Stomach (tissue), 9 donors: ENCODE data around the gene PRR23E. TPM values are rescaled to one million over a fixed set of nuclear protein-coding genes. Genes with fewer than 3 reads are reported as not detected.

Experiments
- DNase-seq, 2 donors: peaks; one replicate each; pipeline versions ENCODE4 v3.0.0 to v3.0.0-alpha.2; 2013 to 2019
- H3K27ac ChIP-seq, 5 donors: fragments of 200-600 bp in 4 of 5; sonication (generic) in 4 of 5; one replicate each; pipeline ENCODE4 v1.5.1; 2013 to 2019; ENCODE audit warnings: mild to moderate bottlenecking in 1 of 5, moderate library complexity in 1 of 5
- H3K27me3 ChIP-seq, 3 donors: fragments of 200-600 bp; sonication (generic); one replicate each; pipeline ENCODE4 v1.5.1; 2017 to 2019; ENCODE audit warnings: mixed run types in 1 of 3
- H3K36me3 ChIP-seq, 4 donors: fragments of 200-600 bp; sonication (generic); 1 replicate in 3 of 4; 2 replicates in 1 of 4; pipeline ENCODE4 v1.5.1; 2016 to 2019
- H3K4me1 ChIP-seq, 4 donors: fragments of 200-600 bp; sonication (generic); one replicate each; pipeline ENCODE4 v1.5.1; 2016 to 2019
- H3K4me3 ChIP-seq, 4 donors: fragments of 200-600 bp; sonication (generic) in 3 of 4; one replicate each; pipeline ENCODE4 v1.5.1; 2016 to 2019; ENCODE audit warnings: mild to moderate bottlenecking in 1 of 4
- H3K9me3 ChIP-seq, 4 donors: fragments of 200-600 bp; sonication (generic); one replicate each; pipeline ENCODE4 v1.5.1; 2016 to 2019
- CTCF ChIP-seq, 7 experiments: fragments of 450-650 bp in 4 of 7; fragments of 200-600 bp in 3 of 7; sonication (generic) in 3 of 7; IDR thresholded peaks; one replicate each; pipeline ENCODE4 v1.5.1; 2016 to 2019; ENCODE audit warnings: antibody characterized with exemption in 7 of 7, control low read depth in 2 of 7, mild to moderate bottlenecking in 1 of 7
- EP300 ChIP-seq: sonication (generic); formaldehyde crosslinking; IDR thresholded peaks from one replicate; pipeline ENCODE4 v1.6.1; 2017; ENCODE audit warnings: antibody characterized with exemption
- POLR2A ChIP-seq, 4 donors: fragments of 450-650 bp; IDR thresholded peaks; one replicate each; pipeline ENCODE4 v1.6.1; 2016; ENCODE audit warnings: antibody characterized with exemption in 4 of 4, control low read depth in 2 of 4, mild to moderate bottlenecking in 1 of 4, moderate library complexity in 1 of 4
- POLR2AphosphoS5 ChIP-seq, 3 donors: sonication (generic); formaldehyde crosslinking; IDR thresholded peaks; one replicate each; pipeline ENCODE4 v1.6.1; 2016; ENCODE audit warnings: antibody characterized with exemption in 3 of 3
- WGBS, 5 donors: extraction: QIAGEN DNeasy Blood & Tissue Kit in 3 of 5; methylation state at CpG; one replicate each; pipeline versions ENCODE4 v1.1.5 to v1.1.7; 2013 to 2018; 5-methylcytosine and 5-hydroxymethylcytosine counted together
- intact Hi-C: fragments of 100-400 bp; cut with DNase I; formaldehyde crosslinking; loops from one replicate; pipeline ENCODE4 v1.15.1; 2023; ENCODE audit warnings: low total_unique reads
- polyA plus RNA-seq, 3 donors: library from polyadenylated mRNA; stranded (reverse); fragments of 200-250 nt; gene quantifications; one replicate each; pipeline ENCODE4 v1.2.3, GENCODE V29; 2013
- total RNA-seq, 5 donors: library from RNA; depleted of rRNA; stranded (reverse); fragments of >200 nt; gene quantifications; one replicate each; pipeline versions ENCODE4 v1.1.0 to v1.2.3, GENCODE V29; 2014 to 2016
- donor health status: healthy with polysubstance abuse.
- donor health status: Bipolar disorder and iron deficiency.
- donor health status: healthy.

The PRR23E gene
- total and polyA plus RNA-seq, 8 donors: not detected

GRCh38 chr3:127180859-127181258, 12.1 kb upstream of the PRR23E start:
- no peak for DNase-seq
- H3K27ac ChIP-seq: no peak overlapping the region
- WGBS, 5 donors: 76 to 88% (median 83%) methylated on average over 6 of the region's 6 CpGs

GRCh38 chr3:127182431-127182830, 10.5 kb upstream of the PRR23E start:
- no peak for DNase-seq
- H3K4me3 ChIP-seq: no peak overlapping the region
- H3K36me3 ChIP-seq: no peaks in the 10 kb centered on the region
- no peak overlapping the region for H3K27ac ChIP-seq
- H3K4me1 ChIP-seq: no peaks in the 10 kb centered on the region
- WGBS, 5 donors: 49 to 72% (median 63%) methylated on average over 7 of the region's 7 CpGs
- no peaks in the 10 kb centered on the region for H3K9me3 ChIP-seq
- no peak for TF ChIP-seq POLR2A (IDR thresholded peaks at IDR 0.05)
- no peak for TF ChIP-seq CTCF (IDR thresholded peaks at IDR 0.05)
- TF ChIP-seq POLR2AphosphoS5 (IDR thresholded peaks at IDR 0.05): no peak
- TF ChIP-seq EP300: no peak
- no peaks in the 10 kb centered on the region for H3K27me3 ChIP-seq
- intact Hi-C loops: no loop called here

More at GRCh38 chr3:127180859-127181258, 12.1 kb upstream of the PRR23E start:
- Histone ChIP-seq H3K4me1 (no peaks in the 10 kb centered on the region), H3K4me3 (no peak overlapping the region), H3K9me3 (peaks cover 0 to 5% (median 0%) of the 10 kb centered on the region in 4 donors), H3K27me3 (no peaks in the 10 kb centered on the region), H3K36me3 (no peaks in the 10 kb centered on the region)
- TF ChIP-seq POLR2AphosphoS5 (IDR thresholded peaks at IDR 0.05): no peak
- no peak for TF ChIP-seq CTCF (IDR thresholded peaks at IDR 0.05)
- TF ChIP-seq POLR2A (IDR thresholded peaks at IDR 0.05): no peak
- no peak for TF ChIP-seq EP300
- intact Hi-C loops: no loop called here

- 51 to 71% (median 58%) methylated on average over 6 to 8 of the region's 8 CpGs for WGBS, 5 donors
- Histone ChIP-seq H3K4me1 (no peaks in the 10 kb centered on the region), H3K4me3 (no peak overlapping the region), H3K36me3 (no peaks in the 10 kb centered on the region), H3K27me3 (no peaks in the 10 kb centered on the region), H3K9me3 (no peaks in the 10 kb centered on the region), H3K27ac (no peak overlapping the region)
- intact Hi-C loops: no loop called here
- peak in 1 of 2 donors; percentile 47 for DNase-seq
- TF ChIP-seq POLR2A (IDR thresholded peaks at IDR 0.05): no peak
- no peak for TF ChIP-seq POLR2AphosphoS5 (IDR thresholded peaks at IDR 0.05)
Observed at GRCh38 chr3:127182848-127183714, 9.8 kb upstream of the PRR23E start.

GRCh38 chr3:127183931-127184869, 8.7 kb upstream of the PRR23E start:
- Histone ChIP-seq H3K36me3 (no peaks in the 10 kb centered on the region), H3K27ac (no peak overlapping the region), H3K4me3 (no peak overlapping the region), H3K27me3 (no peaks in the 10 kb centered on the region), H3K9me3 (no peaks in the 10 kb centered on the region), H3K4me1 (no peaks in the 10 kb centered on the region)
- intact Hi-C loops: no loop called here
- no peak for DNase-seq
- no peak for TF ChIP-seq POLR2A (IDR thresholded peaks at IDR 0.05)
- no peak for TF ChIP-seq EP300
- TF ChIP-seq POLR2AphosphoS5 (IDR thresholded peaks at IDR 0.05): no peak
- WGBS, 5 donors: 78 to 84% (median 81%) methylated on average over 21 to 23 of the region's 23 CpGs

GRCh38 chr3:127184870-127185216, 8.1 kb upstream of the PRR23E start:
- DNase-seq: no peak
- no peaks in the 10 kb centered on the region for H3K9me3 ChIP-seq
- 56 to 79% (median 75%) methylated on average over 4 of the region's 4 CpGs for WGBS, 5 donors
- no peak for TF ChIP-seq POLR2A (IDR thresholded peaks at IDR 0.05)
- no peak for TF ChIP-seq POLR2AphosphoS5 (IDR thresholded peaks at IDR 0.05)
- TF ChIP-seq EP300: no peak
- TF ChIP-seq CTCF (IDR thresholded peaks at IDR 0.05): no peak
- H3K4me1 ChIP-seq: no peaks in the 10 kb centered on the region
- no peaks in the 10 kb centered on the region for H3K36me3 ChIP-seq
- H3K27me3 ChIP-seq: no peaks in the 10 kb centered on the region
- intact Hi-C loops: no loop called here
- H3K27ac ChIP-seq: no peak overlapping the region
- H3K4me3 ChIP-seq: no peak overlapping the region
